IPS-NIHi7 (cell line): Measurements from ENCODE around the gene BCAS3.

ENCODE experiments used
- DNase-seq: peaks from one replicate; pipeline ENCODE4 v3.0.0; 2012; ENCODE audit warnings: mixed read lengths; ENCODE audit errors: extremely low spot score

Gene BCAS3

DNA sequence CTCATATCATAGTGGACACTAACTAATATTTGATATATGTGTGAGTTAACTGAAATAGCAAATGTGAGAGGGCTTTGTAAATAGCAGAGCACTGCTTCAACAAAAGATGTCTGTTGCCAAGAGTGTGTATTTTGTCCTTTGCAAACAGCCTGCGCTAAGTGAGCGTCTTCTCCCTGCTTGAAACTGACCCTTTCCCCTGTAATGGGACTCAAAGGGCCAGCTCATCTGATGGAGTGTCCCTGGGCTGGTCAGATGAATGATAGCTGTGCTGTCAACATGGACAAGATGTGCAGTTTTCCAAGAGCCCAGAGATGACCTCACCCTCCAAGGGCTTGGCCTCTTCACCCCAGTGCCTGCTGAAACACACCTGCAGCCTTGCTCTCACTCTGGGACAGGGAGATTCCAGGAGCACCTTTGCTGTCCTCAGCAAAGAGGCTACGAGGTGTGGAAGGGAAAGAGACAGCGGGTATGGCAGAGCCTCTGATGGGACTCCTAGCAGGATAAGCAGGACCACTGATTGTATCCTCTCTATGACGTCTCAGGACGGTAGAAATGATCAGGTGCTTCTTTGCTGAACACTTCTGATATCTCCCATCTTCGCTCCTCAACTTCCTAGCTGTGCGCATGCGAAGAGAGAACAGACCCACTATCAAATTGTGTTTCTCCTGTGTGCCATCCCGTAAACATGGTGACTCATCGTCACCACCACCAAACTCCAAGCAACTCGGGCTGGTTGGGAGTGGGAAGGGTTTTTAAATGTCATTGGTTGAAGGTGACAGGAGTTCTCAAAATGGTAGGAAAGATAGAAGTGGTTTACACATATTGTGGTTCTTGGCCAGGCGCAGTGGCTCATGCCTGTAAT lies 686.2 kb downstream of the BCAS3 start:
- no peak for DNase-seq

DNA sequence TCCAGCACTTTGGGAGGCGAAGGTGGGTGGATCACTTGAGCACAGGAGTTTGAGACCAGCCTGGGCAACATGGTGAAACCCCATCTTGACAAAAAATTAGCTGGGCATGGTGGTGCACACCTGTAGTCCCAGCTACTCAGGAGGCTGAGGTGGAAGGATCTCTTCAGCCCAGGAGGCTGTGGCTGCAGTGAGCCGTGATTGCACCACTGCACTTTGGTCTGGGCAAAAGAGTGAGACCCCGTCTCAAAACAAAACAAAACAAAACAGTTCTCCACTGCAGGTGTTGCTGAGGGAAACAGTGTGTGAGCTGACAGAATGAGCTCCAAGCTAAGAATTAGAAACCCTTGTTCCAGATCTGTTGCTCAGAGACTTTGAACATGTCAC lies 686.8 kb downstream of the BCAS3 start:
- no peak for DNase-seq

DNA sequence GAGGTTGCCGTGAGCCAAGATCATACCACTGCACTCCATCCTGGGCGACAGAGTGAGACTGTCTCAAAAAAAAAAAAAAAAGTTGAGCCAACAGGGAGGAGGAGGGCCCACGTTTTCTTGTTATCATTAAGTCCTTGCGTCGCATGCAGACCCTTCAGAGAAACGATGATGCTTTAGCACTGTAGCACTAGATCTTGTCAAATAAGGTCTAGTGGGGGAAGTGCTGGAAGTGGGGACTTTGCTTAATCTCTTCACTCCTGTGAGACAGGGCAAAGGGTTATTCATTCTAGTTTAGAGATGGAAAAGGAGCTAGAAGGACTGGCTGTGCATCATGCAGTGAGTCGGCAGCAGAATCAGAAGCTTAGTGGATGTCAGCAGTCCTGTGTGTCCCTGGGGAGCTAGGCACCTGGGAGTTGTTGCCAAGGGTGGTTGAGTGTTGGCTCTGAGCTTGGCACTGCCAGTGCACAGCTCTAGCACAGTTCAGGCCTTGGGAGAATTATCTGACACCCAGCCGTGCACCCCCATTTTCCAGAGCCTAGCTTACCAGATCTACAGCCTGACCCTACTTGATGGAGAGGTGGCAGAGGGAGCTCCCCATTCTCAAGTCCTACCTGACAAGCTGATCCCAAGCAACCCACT lies 688.5 kb downstream of the BCAS3 start:
- DNase-seq: no peak

DNA sequence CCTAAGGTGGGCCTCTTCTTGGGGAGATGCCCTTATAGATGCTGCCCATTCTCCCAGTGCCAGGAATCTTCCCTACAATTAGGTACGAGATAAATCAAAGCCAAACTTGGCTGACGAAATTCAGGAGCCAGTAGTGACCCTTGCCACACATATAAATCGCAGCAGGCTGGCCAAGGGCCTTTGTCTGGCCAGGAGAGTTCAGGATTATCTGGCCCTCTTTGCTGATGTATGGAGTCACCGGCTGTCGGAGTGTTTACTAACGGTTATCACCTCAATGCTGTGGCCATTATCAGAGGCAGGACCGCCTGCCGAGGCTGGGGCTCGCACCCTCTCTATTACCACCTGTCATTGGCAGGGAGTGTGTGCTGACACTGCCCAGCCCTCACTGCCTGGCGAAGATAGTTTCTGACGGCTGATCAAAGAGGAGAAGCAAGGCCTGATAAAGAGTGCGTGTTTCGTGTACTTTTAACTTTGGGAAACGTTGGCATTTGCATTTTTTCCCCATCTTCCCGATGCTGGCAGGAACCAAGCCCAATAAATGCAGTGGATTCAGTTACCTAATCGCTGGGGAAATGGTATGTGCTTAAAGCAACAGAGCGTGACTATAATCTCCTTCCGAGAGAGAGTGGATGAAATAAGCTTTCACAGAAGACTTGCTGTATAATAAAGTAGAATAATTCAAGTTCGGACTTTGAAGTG lies 689.2 kb downstream of the BCAS3 start:
- DNase-seq: peak; percentile 38

DNA sequence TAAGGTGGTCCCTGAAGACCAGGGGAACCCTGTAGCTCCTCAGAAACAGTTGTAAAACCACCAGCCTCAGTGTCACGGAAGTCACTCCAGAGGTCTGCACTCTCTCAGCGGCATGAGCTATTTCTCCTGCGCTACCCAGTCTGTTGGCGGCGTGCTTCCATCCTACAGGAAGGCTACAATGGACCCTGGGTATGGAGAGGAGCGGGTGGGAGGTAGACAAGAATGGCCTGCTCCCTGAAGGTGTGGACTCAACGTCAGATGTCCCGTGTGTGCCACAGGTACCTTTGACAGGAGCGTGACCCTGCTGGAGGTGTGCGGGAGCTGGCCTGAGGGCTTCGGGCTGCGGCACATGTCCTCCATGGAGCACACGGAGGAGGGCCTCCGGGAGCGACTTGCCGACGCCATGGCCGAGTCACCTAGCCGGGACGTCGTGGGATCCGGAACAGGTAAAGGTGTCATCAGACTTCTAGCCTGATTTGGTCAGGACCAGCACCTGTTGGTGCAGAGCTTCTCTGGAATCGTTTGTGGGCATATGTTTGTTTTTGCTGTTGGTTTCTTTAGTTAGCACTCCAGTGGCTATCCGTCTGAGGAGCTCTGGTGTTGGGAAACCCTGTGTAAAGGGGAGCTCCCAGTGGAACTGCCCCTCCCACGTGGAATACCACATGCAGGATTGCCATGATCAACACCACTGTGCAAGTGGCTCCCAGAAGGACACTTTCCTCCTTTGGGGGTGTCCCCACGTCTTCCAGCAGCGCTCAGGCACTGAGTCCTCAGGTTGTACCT lies 690.6 kb downstream of the BCAS3 start:
- no peak for DNase-seq

DNA sequence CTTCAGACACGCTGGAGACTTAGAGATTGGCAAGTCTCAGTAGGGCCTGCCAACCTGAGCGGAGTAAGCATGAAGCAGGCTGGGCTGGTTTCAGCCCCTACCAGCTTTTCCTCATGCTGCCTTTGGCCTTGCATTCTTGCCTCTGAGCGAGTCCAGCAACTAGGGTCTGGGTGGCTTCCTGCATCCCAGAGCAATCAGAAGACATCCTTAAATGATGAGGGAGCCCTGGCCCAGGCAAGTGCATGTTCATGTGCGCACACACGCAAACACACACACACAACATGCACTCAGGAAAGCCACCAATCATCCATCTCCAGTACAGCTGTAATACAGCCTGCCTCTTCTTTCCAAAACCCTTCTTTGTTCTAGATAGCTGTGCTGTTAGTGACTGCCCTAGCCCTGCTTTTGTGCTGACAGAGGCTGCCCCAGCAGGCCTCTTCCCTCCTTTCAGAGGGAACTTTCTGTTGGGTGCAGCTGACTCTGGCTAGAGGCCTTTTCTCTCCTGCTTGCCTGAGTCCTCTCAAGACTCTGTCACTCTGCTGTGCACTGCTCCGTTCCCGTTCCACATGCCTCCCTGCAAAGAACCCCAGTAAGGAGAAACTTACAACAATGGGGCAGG lies 691.3 kb downstream of the BCAS3 start:
- DNase-seq: no peak

DNA sequence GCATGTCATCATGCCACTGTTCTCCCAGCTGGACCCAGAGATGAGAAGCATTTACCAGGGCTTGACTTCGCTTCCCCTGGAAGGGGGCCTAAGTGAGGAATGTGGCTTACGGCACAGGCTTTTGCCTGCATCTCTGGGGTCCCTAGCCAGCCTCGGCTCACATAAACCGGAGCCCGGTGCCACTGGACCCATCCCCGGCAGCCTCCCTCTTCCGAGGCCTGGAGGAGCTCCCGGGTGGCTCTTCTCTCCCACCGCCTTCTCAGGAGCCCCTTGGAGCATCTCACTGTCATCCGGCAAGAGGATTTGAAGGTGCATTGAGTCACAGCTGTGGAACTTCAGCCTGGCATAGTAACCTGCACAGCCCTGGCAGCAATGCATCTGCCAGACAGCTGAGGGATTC lies 692.1 kb downstream of the BCAS3 start:
- no peak for DNase-seq

DNA sequence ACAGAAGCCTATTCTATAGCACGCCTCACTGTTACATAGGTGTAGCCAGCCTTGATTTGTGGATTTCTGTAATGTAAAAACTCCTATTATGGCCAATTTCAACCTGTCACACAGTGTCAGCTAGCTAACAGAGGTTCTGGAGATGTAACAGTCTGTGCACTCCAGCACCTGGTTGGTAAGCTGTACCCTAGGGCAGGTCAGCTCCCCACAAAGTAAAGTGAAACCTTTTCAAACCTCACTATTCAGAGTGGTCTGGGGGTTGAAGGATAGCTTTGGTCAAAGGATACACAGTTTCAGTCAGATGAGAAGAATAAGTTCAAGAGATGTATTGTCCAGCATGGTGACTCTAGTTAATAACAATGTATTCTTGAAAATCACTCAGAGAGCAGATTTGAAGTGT lies 693.5 kb downstream of the BCAS3 start:
- DNase-seq: no peak

DNA sequence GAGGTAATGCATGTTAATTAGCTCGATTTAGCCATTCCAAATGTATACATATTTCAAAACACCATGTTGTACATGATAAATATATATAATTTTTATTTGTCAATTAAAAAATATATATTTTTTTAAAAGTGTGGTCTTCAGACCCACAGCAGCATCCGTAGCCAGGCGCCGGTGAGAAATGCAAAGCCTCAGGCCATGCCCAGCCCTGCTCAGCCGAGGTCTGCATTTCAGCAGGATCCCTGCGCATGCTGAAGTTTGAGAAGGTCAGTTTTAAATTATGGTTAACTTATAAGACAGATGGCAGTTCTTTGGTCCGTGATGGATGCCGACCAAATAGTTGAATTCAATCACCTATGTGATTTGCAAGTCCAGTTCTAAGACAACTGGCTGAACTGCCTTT lies 694.0 kb downstream of the BCAS3 start:
- no peak for DNase-seq

DNA sequence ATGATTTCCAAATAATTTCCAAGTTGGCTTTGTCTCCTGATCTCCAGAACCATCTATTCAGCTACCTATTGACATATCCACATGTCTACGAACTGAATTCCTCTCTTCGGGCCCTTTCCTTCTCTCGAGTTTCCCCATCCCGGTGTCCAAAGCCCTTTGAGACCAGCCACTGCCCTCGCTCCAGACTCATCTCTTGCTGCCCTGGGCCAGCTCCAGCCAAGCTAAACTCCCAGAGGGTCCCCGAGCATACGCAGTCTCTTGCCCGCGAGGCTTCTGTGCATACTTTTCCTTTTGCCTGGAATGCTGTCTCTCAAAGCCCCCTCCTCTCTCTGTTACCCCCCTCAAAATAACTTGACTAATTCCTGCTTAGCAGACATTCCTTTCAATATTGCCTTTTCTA lies 694.8 kb downstream of the BCAS3 start:
- no peak for DNase-seq

DNA sequence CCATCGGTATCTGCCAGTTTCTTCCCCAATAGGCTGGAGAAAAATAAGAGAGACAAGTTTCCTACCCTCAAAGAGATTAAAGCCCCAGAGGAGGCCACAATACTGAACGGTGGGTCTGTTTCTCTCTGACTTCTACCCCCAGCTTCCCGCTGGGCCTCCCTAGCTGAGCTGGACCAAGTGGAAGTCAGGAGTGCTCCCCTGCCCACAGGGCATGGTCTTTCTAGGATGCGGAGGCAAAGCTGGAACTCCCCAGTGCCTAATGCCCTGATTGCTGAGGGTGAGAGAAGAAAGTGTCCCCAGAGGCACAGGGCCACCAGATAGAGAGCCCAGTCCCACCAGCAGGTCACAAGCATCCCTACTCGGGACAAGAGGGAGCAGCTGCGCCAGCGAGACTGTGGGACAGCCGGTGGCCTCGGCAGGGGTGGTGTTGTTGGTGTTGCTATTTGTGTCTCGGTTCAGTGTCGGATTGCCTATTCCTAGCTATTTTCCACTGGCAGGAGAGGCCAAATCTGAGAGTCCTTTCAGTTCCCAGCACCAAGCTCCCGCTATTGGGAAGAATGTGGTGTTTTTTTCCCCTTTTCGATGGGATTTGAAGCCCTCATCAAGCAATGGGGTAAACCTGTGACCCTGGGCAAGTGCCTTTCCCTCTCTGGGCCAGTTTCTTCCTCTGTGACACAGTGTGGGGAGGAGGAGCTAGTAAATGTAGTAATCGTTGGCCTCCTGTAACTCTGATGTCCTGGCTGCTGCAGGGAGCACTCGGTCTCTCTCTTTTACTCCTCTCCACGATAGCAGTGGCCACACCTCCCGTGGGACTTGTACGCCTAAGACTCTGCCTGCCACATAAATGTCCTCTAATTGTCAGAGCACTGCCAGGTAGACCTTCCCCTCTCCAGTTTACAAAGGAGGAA lies 699.5 kb downstream of the BCAS3 start:
- DNase-seq: no peak

DNA sequence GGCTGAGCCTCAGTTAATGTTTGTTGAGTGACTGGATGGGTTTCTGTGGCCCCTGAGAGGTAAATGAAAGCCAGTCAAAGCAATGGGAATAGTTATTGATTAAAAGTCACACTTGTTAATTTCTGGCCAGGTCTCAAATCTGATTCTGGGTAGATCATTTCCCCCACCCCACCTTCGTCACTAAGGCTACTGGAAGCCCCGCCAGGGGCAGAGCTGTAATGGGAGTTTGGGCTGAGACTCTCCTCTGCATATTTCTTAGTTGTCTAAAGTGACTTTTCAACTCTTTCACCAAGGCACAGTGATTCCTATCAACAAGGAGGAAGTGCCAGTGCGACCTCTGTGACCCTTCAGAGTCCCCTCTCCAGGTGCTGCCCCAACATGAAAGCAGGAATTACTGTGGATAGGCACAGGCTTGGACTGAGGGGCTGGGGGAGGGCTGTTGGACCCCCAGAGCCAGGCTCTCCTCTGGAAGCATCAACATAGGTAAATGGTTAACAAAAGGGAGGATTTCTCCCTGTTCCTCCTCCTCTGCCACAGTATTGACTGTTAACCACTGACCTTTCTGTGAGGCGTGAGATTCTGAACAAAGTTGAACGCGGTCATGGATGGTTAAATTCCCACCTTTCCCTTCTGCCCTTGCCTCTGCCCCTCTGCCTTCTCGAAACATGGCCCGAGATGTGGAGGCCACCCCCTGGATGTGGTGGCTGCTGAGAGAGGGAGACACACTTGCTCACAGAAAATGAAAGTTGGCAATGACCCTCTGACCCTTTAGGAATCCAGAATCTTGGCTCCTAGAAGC lies 701.2 kb downstream of the BCAS3 start:
- DNase-seq: no peak

DNA sequence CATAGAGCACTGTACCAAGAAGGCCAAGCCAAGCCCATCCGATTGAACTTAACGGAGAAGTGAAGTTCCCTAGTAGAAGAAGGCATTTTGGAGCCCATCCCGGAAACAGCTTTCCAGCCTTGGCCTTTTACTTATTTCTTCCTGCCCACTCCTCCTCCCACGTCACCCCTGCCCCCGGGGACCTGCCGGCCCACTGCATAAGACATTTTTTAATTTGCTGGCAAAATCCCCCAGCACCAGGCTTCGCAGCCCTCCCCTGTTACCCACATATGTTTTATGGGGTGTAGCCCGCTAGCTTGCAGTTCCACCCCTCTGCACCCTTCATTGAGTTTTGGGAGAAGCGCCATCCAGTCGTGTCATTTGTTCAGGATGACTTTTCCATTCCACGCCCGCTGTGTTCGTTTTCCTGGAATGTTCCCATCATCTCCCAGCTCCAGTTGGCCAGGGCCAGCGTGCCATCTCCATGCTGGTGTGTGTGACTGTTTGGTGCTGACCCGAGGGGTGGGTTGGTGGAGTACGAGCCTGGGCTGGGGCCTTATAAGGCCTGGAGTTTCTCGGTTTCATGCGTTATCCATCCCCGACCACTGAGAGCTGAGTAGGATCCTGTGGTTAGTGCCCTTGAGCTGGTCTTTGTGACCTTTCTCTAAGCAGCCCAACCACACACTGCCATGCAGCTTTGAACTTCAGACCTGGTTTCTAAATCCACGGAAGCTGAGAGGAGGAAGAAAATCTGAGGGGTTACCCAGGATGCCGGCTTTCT lies 702.0 kb downstream of the BCAS3 start:
- DNase-seq: no peak

DNA sequence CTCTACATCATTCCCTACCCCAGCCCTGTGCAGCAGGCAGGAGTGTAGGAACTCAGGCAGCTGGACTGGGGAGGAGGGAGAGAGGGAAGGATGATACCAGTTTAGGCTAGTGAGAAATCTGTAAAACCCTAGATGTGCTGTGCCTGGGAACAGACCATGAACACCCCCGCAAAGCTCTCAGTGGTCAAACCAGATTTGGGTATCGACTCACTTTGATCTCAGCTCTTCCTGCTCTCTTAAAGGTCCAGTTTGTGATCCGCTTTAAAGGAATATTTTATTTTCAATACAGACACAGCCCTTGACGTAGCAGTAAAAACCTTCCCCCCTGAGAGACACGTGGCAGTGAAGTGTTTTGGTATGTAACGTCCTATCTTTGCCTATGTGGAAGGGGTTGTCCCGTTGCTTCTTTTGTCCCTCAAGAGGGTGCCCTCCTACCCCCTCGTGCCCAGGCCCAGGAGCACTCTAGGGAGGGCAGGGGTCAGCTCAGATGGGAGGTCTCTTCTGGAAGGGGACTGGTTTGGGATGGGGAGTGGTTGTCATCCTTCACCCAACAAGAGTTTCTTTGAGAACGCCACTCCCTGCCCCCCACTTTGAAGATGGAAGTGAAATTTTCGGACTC lies 702.7 kb downstream of the BCAS3 start:
- no peak for DNase-seq

DNA sequence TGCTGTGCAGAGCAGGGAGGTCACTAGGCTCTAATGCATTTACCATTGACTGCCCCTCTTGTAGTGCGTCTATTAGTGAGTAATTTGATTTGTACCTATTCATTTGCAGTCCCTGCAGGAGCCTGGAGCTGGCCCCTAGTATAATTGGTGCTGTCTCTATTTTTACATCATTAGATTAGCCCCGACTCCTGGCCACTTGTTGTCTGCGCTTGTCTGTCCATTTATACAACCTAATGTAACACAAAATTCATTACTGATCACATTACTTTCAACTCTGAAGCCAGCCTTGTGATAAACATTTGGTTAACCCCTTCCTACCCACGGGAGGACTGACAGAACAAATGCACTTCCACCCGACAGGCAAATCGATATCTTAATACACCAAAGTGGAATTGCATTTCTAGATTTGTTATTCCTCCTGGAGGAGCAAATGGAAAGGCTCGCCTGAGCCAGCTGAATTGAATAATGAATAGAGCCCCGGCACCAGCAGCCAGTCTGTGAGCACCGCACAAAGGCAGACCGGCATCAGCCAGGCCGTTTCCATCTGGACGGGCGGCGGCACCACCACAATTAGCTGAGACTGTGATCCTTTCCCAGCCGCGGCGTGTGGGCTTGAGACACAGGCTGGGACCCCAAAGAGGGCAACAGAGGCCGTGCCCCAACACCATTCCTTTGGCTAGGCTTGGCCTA lies 703.3 kb downstream of the BCAS3 start:
- no peak for DNase-seq

DNA sequence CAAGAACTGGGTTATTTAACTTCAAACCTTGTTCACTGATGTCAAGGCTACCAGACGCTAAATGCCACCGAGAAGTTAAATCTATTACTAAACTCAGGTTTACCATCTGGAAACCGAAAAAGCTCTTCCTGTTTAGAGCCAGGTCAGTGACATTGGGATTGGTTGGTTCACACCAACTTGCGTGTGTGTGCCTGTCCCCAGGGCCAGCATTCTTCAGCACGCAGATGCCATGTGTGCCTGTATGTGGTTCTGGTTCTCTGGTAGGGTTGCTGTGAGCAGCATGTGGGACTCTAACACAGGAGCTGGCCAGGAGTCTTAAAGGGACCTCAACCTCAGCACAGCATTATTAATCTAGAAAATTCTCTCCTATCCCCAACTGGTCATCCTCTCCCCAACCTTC lies 703.9 kb downstream of the BCAS3 start:
- no peak for DNase-seq

DNA sequence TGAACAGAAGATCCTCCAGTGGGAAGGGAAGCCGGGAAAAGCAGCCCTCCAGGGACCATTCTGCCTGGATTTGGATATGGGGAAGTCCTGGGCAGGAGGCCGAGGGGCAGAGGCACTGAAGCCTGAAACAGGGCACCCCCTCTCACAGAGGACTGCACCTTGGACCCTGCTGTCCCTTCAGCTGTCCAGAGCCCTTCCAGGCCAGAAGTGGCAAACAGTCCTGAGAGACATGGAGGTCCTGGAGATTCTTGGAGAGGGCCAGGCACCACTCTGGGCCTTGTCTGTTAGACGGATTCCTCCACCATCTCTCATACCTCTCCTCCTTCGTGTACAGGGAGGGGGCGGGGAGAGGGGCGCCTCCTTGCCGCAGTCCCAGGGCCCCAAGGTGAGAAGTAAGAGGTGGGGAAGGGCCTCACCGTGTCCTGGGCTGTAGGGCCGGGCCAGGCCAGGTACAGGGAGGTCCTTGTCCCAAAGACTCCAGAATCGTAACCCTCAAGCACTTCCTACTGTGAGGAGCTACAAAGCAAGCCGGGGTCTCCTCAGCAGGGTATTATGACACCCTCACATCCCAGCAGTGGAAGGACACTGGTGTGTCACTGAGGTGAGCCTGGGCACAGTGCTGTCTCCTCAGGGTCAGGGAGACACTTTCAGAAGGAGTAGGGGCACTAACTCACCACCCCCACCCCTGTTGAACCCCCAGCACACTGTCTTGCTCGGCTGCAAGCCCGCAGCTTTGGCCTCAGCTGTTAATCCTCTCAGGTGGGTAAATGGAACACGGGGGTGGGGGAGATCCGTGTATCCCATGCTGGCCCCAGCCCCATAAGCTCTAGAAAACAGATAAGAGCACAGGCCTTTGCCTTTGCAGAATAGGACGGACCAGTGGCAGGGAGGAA lies 705.4 kb downstream of the BCAS3 start:
- no peak for DNase-seq
